Measurements from ENCODE around the gene EDAR. TPM values are rescaled to one million over a fixed set of nuclear protein-coding genes. Genes with fewer than 3 reads are reported as not detected.

Gene EDAR
- total RNA-seq, 4 donors from 2014 or later, result not detected

DNA sequence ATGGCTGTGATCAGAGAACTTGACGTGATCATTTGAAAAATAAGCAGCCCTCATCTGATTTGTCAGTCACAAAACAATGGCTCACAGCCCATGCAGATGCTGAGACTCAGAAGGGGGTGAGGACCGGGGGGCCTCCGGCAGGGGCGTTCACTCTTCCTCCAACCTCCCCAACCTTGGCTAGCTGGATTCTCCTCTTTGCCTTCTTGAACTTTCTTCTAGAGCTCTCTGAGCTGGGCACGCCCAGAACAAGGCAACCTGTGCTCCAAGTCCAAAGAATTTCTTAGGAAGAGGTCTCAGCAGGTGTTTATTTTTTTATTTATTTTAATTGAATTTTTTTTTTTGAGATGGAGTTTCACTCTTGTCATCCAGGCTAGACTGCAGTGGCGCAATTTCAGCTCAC, 16.4 kb downstream of the EDAR start:
- ATAC-seq, result no peak
- Histone ChIP-seq H3K27ac (no peak overlapping the region), H3K4me3 (no peak overlapping the region), H3K4me1 (no peaks in the 10 kb centered on the region), H3K36me3 (no peaks in the 10 kb centered on the region), H3K9me3 (no peaks in the 10 kb centered on the region), H3K27me3 (no peaks in the 10 kb centered on the region)
- intact Hi-C loops (cut with DNase I; ENCODE audit: low total_unique reads) (no loop called here), in situ Hi-C loops (cut with MboI; ENCODE audit: low sequenced_read_pairs in 4 of 4) (no loop called here)
- DNase-seq, result no peak
- TF ChIP-seq, protein P1, sequence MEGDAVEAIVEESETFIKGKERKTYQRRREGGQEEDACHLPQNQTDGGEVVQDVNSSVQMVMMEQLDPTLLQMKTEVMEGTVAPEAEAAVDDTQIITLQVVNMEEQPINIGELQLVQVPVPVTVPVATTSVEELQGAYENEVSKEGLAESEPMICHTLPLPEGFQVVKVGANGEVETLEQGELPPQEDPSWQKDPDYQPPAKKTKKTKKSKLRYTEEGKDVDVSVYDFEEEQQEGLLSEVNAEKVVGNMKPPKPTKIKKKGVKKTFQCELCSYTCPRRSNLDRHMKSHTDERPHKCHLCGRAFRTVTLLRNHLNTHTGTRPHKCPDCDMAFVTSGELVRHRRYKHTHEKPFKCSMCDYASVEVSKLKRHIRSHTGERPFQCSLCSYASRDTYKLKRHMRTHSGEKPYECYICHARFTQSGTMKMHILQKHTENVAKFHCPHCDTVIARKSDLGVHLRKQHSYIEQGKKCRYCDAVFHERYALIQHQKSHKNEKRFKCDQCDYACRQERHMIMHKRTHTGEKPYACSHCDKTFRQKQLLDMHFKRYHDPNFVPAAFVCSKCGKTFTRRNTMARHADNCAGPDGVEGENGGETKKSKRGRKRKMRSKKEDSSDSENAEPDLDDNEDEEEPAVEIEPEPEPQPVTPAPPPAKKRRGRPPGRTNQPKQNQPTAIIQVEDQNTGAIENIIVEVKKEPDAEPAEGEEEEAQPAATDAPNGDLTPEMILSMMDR (IDR thresholded peaks at IDR 0.05 in 4 of 5, conservative IDR thresholded peaks at IDR 0.05 in 1 of 5), result no peak
- TF ChIP-seq POLR2A (IDR thresholded peaks at IDR 0.05), result no peak

DNA sequence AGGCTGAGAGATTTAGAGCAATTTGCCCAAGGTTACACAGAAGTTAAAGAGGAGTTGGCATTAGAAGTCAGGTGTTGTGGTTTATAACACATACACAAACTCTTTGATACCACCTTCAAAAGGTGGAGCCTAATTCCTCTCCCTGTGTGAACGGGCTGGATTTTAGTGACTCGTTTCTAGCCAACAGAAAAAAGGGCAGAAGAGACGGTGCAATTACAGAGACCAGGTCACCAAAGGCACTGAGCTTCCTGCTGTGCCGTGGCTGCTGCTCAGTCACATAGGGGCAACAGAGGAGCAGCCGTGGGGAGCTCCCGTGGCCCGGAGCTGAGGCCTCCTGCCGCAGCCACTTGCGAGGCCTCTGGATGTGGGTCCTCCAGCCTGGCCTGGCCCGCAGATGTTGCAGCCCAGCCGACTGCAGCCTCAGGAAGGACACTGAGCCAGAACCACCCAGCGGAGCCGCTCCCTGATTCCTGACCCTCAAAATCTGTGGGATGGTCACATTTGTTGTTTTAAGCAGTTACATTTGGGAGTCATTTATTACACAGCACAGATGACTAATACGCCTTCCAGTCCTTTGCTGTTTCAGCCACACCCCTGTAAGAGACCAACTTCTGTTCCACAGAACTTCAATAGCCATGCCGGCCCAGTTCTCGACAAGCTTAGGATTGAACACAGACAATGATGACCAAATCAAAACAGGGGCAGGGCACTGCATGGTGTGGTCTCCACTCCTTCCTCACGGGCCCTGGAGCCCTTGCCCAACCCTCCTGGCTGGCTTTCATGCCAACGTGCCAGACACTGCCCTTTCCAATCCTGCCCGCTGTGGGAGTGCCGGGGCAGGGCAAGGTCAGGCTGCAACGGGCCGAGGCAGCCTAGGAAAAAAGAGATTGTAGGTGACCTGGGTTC, 17.1 kb downstream of the EDAR start:
- in situ Hi-C loops (cut with MboI; ENCODE audit: low sequenced_read_pairs in 4 of 4), result no loop called here
- no peaks in the 10 kb centered on the region for H3K4me1 ChIP-seq
- no peaks in the 10 kb centered on the region for H3K9me3 ChIP-seq
- H3K4me3 ChIP-seq, result no peak overlapping the region
- TF ChIP-seq, protein P1 (IDR thresholded peaks at IDR 0.05 in 4 of 5, conservative IDR thresholded peaks at IDR 0.05 in 1 of 5), result no peak
- H3K36me3 ChIP-seq, result no peaks in the 10 kb centered on the region
- no peak overlapping the region for H3K27ac ChIP-seq
- H3K27me3 ChIP-seq, result no peaks in the 10 kb centered on the region
- intact Hi-C loops (cut with DNase I; ENCODE audit: low total_unique reads), result no loop called here
- ATAC-seq (no peak), DNase-seq (no peak)

DNA sequence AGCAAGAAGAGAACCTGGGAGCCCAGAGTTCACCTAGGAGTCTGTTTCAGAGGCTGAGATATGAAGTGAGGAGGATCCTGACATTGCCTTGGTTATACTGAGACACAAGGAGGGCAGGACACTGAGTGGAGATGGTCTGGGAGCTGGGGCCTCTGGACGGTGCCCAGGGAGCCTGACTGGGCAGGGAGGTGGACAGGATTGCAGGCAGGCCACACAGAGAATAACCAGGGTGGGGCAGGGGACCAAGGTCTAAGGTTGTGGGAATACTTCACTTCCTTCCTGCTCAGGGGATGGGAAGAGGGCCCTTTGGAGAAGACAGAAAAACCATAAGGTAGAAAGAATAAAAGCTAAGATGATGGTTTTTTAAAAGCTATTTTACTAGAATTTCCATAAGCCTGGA, 18.7 kb downstream of the EDAR start:
- H3K27ac ChIP-seq, result no peak overlapping the region
- ATAC-seq, result no peak
- no peak overlapping the region for H3K4me3 ChIP-seq
- no peaks in the 10 kb centered on the region for H3K27me3 ChIP-seq
- intact Hi-C loops (cut with DNase I; ENCODE audit: low total_unique reads) (no loop called here), in situ Hi-C loops (cut with MboI; ENCODE audit: low sequenced_read_pairs in 4 of 4) (no loop called here)
- H3K36me3 ChIP-seq, result no peaks in the 10 kb centered on the region
- no peaks in the 10 kb centered on the region for H3K4me1 ChIP-seq
- no peaks in the 10 kb centered on the region for H3K9me3 ChIP-seq
- DNase-seq, result no peak
- TF ChIP-seq, protein P1 (IDR thresholded peaks at IDR 0.05 in 4 of 5, conservative IDR thresholded peaks at IDR 0.05 in 1 of 5), result no peak
- no peak for TF ChIP-seq POLR2A (IDR thresholded peaks at IDR 0.05)

DNA sequence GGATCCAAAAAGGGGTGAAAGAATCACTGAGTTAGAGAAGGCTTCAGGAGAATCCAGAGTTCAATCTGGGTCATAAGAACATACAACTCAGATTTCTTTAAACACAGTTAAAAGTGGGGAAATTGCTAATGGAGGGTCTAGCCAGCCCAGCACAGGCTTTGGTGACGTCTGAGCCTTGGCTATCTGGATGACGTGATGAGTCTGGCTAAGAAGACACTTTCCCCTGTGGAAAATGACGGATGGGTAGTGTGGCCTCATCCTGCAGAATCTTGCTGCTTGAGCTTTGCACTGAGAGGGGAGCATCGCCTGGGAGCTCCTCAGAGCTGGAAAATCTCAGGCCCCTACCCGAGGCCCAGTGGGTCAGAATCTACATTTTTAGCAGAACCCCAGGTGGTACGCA, 19.2 kb downstream of the EDAR start:
- no peaks in the 10 kb centered on the region for H3K36me3 ChIP-seq
- H3K4me3 ChIP-seq, result no peak overlapping the region
- intact Hi-C loops (cut with DNase I; ENCODE audit: low total_unique reads) (no loop called here), in situ Hi-C loops (cut with MboI; ENCODE audit: low sequenced_read_pairs in 4 of 4) (no loop called here)
- H3K27ac ChIP-seq, result no peak overlapping the region
- no peaks in the 10 kb centered on the region for H3K9me3 ChIP-seq
- H3K4me1 ChIP-seq, result no peaks in the 10 kb centered on the region
- no peaks in the 10 kb centered on the region for H3K27me3 ChIP-seq
- ATAC-seq (no peak), DNase-seq (no peak)
- no peak for TF ChIP-seq POLR2A (IDR thresholded peaks at IDR 0.05)
- TF ChIP-seq, protein P1 (IDR thresholded peaks at IDR 0.05 in 4 of 5, conservative IDR thresholded peaks at IDR 0.05 in 1 of 5), result no peak

Measured in gastrocnemius medialis (tissue), 4 donors.